ENCODE data around the gene DISP3. TPM values are rescaled to one million over a fixed set of nuclear protein-coding genes. Genes with fewer than 3 reads are reported as not detected.

DISP3 gene
- total and polyA plus RNA-seq, 2 of the 4 experiments (the other 2 are of a cell fraction) = 0.05 TPM; not detected in 1

DNA sequence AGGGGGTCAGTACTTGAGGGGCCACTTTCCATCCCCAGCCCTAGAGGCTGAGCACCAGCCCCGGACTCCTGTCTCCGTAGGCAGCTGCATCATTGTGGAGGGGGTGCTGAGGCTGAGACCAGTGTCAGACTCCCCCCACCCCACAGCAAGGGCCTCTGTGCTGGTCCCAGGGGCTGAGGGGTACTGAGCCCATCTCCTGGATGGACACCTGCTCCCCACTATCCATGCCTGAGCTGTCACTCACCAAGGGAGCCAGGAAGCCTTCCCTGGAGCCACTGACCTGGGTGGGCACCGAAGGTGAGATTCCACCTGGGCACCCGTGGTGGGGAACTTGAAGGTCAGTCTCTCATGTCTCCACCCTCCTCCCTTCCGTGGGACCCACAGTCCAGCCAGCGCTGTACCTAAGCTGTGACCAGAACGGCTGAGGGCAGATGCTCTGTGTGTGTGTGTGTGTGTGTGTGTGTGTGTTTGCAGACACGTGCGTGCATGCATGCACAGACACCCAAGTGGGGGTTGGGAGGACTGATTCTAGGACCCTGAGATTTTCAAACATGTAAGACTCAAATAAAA is 9.3 kb downstream of the DISP3 start:
- Histone ChIP-seq H2BK120ac (ENCODE audit: low read depth, low read length) (no peak overlapping the region), H4K5ac (ENCODE audit: low read depth, low read length) (no peak overlapping the region), H3K9ac (ENCODE audit: low read depth, low read length) (no peak overlapping the region), H3K27me3 (ENCODE audit: control insufficient read depth, insufficient read depth, low read length) (peaks cover 7% of the 10 kb centered on the region), H3K9me3 (ENCODE audit: control insufficient read depth, insufficient read depth, low read length) (no peaks in the 10 kb centered on the region), H2BK20ac (ENCODE audit: low read depth, low read length) (no peak overlapping the region), H3K79me1 (ENCODE audit: low read depth in 1 of 2, low read length in 2 of 2) (no peaks in the 10 kb centered on the region), H3K36me3 (ENCODE audit: control insufficient read depth, insufficient read depth, low read length) (no peaks in the 10 kb centered on the region), H2BK5ac (ENCODE audit: low read depth, low read length, poor library complexity, severe bottlenecking) (no peak overlapping the region), H3K56ac (ENCODE audit: extremely low read depth, insufficient read depth, low read length) (no peak overlapping the region), H3K4me3 (ENCODE audit: insufficient read depth, low read depth, low read length) (no peak overlapping the region), H3K4me1 (ENCODE audit: control insufficient read depth, insufficient read depth, low read length) (no peaks in the 10 kb centered on the region), H4K8ac (ENCODE audit: low read depth in 2 of 2, low read length in 2 of 2) (no peak overlapping the region), H3K27ac (ENCODE audit: insufficient read depth, low read length) (no peak overlapping the region), H2AK5ac (ENCODE audit: low read depth, low read length) (no peak overlapping the region), H3K18ac (ENCODE audit: low read depth, low read length) (no peak overlapping the region), H3K4me2 (ENCODE audit: low read depth, low read length) (no peak overlapping the region), H3K14ac (replicated peaks; ENCODE audit: low read depth, low read length) (no peak overlapping the region), H3K4ac (ENCODE audit: low read depth, low read length) (no peak overlapping the region), H4K91ac (ENCODE audit: insufficient read depth, low read depth, low read length) (no peak overlapping the region), H2AFZ (replicated peaks; ENCODE audit: low read length, poor library complexity) (no peak overlapping the region), H2AK9ac (replicated peaks; ENCODE audit: low read depth, low read length, poor library complexity) (no peak overlapping the region), H2BK15ac (ENCODE audit: low read depth, low read length) (no peak overlapping the region), H4K20me1 (ENCODE audit: insufficient read depth, low read length) (no peaks in the 10 kb centered on the region), H3K9me1 (ENCODE audit: insufficient read depth, low read length) (no peaks in the 10 kb centered on the region), H3K23ac (ENCODE audit: low read depth, low read length) (no peak overlapping the region)
- no TSS peak for BruUV-seq (replicated peaks)
- POLR2A ChIA-PET (ENCODE audit: unreplicated experiment) = no interaction called here
- CTCF ChIA-PET = no interaction called here
- WGBS, 2 experiments (ENCODE audit: extremely low coverage in 2 of 2, insufficient read length in 1 of 2) = no CpG with 5 or more reads among the region's 9 CpGs
- dilution Hi-C loops (cut with HindIII; ENCODE audit: low sequenced_read_pairs, unreplicated experiment) (no loop called here), in situ Hi-C loops (cut with MboI; ENCODE audit: low sequenced_read_pairs) (no loop called here), intact Hi-C loops (cut with micrococcal nuclease) (no loop called here)
- ATAC-seq (ENCODE audit: low read depth) (no peak), DNase-seq (no peak)
- TF ChIP-seq MAFK (IDR thresholded peaks at IDR 0.05; ENCODE audit: low read depth, low read length) = no peak
- no peak for TF ChIP-seq RAD21 (IDR thresholded peaks at IDR 0.05; ENCODE audit: low read length)
- TF ChIP-seq SMC3 (IDR thresholded peaks at IDR 0.05; ENCODE audit: low read depth, low read length) = no peak

All from IMR-90 (cell line).